ENCODE data around the gene CRISP1. TPM values are rescaled to one million over a fixed set of nuclear protein-coding genes. Genes with fewer than 3 reads are reported as not detected.

CRISP1 gene
- polyA plus RNA-seq, 1 donor from 2014 or later, result not detected

DNA sequence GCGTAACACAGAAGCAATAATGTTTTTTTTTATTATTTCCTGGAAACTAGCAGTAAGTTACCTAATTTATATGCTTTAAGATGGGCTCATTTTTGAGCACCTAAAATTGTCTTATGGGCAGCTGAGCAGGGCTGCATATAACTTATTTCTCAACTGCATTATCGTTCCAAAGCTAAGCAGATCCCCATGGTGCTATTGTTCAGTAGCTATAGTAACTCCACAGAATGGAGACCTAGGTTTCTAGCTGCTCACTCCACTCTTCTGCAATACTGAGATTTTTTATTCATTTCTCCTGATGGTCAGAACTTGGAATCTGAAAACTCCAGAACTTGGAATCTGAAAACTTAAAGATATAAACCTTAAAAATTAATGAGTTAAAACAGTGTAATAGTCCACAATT, 18.7 kb downstream of the CRISP1 start:
- H3K9me2 ChIP-seq (ENCODE audit: insufficient read depth, low read length), result no peaks in the 10 kb centered on the region
- H2AFZ ChIP-seq (ENCODE audit: low read depth, low read length), result no peak overlapping the region
- no peak overlapping the region for H3K9ac ChIP-seq (ENCODE audit: low read length)
- no peaks in the 10 kb centered on the region for H3K27me3 ChIP-seq (ENCODE audit: insufficient read depth, low read depth, low read length)
- H3K4me2 ChIP-seq (ENCODE audit: low read length), result no peak overlapping the region
- no peaks in the 10 kb centered on the region for H3K79me2 ChIP-seq (replicated peaks; ENCODE audit: insufficient read depth, low read length)
- no peaks in the 10 kb centered on the region for H3F3A ChIP-seq (ENCODE audit: insufficient read depth, low read length, poor library complexity, severe bottlenecking)
- H3K4me3 ChIP-seq (ENCODE audit: low read length), result no peak overlapping the region
- no peak overlapping the region for H3K27ac ChIP-seq (ENCODE audit: low read length)
- H3K9me3 ChIP-seq (ENCODE audit: low read length), result no peaks in the 10 kb centered on the region
- no peaks in the 10 kb centered on the region for H3K36me3 ChIP-seq (ENCODE audit: insufficient read depth, low read length)
- H4K20me1 ChIP-seq (ENCODE audit: insufficient read depth), result no peaks in the 10 kb centered on the region
- TF ChIP-seq, protein P1, sequence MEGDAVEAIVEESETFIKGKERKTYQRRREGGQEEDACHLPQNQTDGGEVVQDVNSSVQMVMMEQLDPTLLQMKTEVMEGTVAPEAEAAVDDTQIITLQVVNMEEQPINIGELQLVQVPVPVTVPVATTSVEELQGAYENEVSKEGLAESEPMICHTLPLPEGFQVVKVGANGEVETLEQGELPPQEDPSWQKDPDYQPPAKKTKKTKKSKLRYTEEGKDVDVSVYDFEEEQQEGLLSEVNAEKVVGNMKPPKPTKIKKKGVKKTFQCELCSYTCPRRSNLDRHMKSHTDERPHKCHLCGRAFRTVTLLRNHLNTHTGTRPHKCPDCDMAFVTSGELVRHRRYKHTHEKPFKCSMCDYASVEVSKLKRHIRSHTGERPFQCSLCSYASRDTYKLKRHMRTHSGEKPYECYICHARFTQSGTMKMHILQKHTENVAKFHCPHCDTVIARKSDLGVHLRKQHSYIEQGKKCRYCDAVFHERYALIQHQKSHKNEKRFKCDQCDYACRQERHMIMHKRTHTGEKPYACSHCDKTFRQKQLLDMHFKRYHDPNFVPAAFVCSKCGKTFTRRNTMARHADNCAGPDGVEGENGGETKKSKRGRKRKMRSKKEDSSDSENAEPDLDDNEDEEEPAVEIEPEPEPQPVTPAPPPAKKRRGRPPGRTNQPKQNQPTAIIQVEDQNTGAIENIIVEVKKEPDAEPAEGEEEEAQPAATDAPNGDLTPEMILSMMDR (IDR thresholded peaks at IDR 0.05; ENCODE audit: poor library complexity, severe bottlenecking), result no peak
- TF ChIP-seq SMC3 (conservative IDR thresholded peaks at IDR 0.05; ENCODE audit: poor library complexity), result no peak
- TF ChIP-seq EP300 (conservative IDR thresholded peaks at IDR 0.05; ENCODE audit: poor library complexity, severe bottlenecking), result no peak
- no peak for TF ChIP-seq MXI1 (conservative IDR thresholded peaks at IDR 0.05; ENCODE audit: poor library complexity, severe bottlenecking)
- TF ChIP-seq EZH2 (IDR thresholded peaks at IDR 0.05; ENCODE audit: borderline replicate concordance, insufficient read depth, low read length, poor library complexity, severe bottlenecking), result no peak
- no peak for TF ChIP-seq RAD21 (conservative IDR thresholded peaks at IDR 0.05)
- TF ChIP-seq POLR2AphosphoS5 (IDR thresholded peaks at IDR 0.05), result no peak
- TF ChIP-seq TAF1 (IDR thresholded peaks at IDR 0.05; ENCODE audit: low read depth), result no peak
- TF ChIP-seq, protein P2, sequence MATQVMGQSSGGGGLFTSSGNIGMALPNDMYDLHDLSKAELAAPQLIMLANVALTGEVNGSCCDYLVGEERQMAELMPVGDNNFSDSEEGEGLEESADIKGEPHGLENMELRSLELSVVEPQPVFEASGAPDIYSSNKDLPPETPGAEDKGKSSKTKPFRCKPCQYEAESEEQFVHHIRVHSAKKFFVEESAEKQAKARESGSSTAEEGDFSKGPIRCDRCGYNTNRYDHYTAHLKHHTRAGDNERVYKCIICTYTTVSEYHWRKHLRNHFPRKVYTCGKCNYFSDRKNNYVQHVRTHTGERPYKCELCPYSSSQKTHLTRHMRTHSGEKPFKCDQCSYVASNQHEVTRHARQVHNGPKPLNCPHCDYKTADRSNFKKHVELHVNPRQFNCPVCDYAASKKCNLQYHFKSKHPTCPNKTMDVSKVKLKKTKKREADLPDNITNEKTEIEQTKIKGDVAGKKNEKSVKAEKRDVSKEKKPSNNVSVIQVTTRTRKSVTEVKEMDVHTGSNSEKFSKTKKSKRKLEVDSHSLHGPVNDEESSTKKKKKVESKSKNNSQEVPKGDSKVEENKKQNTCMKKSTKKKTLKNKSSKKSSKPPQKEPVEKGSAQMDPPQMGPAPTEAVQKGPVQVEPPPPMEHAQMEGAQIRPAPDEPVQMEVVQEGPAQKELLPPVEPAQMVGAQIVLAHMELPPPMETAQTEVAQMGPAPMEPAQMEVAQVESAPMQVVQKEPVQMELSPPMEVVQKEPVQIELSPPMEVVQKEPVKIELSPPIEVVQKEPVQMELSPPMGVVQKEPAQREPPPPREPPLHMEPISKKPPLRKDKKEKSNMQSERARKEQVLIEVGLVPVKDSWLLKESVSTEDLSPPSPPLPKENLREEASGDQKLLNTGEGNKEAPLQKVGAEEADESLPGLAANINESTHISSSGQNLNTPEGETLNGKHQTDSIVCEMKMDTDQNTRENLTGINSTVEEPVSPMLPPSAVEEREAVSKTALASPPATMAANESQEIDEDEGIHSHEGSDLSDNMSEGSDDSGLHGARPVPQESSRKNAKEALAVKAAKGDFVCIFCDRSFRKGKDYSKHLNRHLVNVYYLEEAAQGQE (IDR thresholded peaks at IDR 0.05; ENCODE audit: borderline replicate concordance), result no peak

DNA sequence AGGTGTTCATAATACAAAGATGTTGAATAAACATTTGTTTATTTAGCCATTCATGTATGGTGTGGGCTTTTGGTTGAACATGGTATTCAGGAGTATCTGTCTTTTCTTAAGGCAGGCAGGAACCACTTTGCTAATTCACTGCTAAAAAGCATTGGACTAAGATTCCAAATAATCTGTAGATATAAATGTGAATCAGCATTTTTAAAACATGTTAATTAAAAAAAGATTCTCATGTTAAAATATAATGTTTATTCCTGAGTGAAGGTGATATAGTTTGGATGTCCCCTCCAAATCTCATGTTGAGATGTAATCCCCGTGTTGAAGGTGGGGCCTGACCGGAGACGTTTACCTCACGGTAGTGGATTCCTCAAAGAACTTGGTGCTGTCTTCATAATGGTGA, 19.3 kb downstream of the CRISP1 start:
- Histone ChIP-seq H3K9me2 (ENCODE audit: insufficient read depth, low read length) (no peaks in the 10 kb centered on the region), H3K9ac (ENCODE audit: low read length) (no peak overlapping the region), H3F3A (ENCODE audit: insufficient read depth, low read length, poor library complexity, severe bottlenecking) (no peaks in the 10 kb centered on the region), H3K27ac (ENCODE audit: low read length) (no peak overlapping the region), H4K20me1 (ENCODE audit: insufficient read depth) (no peaks in the 10 kb centered on the region), H2AFZ (ENCODE audit: low read depth, low read length) (no peak overlapping the region), H3K79me2 (replicated peaks; ENCODE audit: insufficient read depth, low read length) (no peaks in the 10 kb centered on the region), H3K27me3 (ENCODE audit: insufficient read depth, low read depth, low read length) (no peaks in the 10 kb centered on the region), H3K9me3 (ENCODE audit: low read length) (no peaks in the 10 kb centered on the region), H3K36me3 (ENCODE audit: insufficient read depth, low read length) (no peaks in the 10 kb centered on the region), H3K4me2 (ENCODE audit: low read length) (no peak overlapping the region), H3K4me3 (ENCODE audit: low read length) (no peak overlapping the region)
- TF ChIP-seq, protein P2 (IDR thresholded peaks at IDR 0.05; ENCODE audit: borderline replicate concordance), result no peak
- no peak for TF ChIP-seq SMC3 (conservative IDR thresholded peaks at IDR 0.05; ENCODE audit: poor library complexity)
- no peak for TF ChIP-seq RAD21 (conservative IDR thresholded peaks at IDR 0.05)
- no peak for TF ChIP-seq EZH2 (IDR thresholded peaks at IDR 0.05; ENCODE audit: borderline replicate concordance, insufficient read depth, low read length, poor library complexity, severe bottlenecking)
- TF ChIP-seq, protein P1 (IDR thresholded peaks at IDR 0.05; ENCODE audit: poor library complexity, severe bottlenecking), result no peak
- no peak for TF ChIP-seq EP300 (conservative IDR thresholded peaks at IDR 0.05; ENCODE audit: poor library complexity, severe bottlenecking)
- TF ChIP-seq POLR2AphosphoS5 (IDR thresholded peaks at IDR 0.05), result no peak
- TF ChIP-seq MXI1 (conservative IDR thresholded peaks at IDR 0.05; ENCODE audit: poor library complexity, severe bottlenecking), result no peak
- TF ChIP-seq TAF1 (IDR thresholded peaks at IDR 0.05; ENCODE audit: low read depth), result no peak

Data from neural cell (in vitro differentiated cells).